ENCODE measurements around the gene WDR62.
A peak's percentile ranks its signal among the peaks of the same experiment; 100 is the strongest.

The WDR62 gene

GRCh38 chr19:36046443-36047050 is 8.2 kb upstream of the WDR62 start:
- TF ChIP-seq CTCF (IDR thresholded peaks at IDR 0.05; ENCODE audit: low read depth, low read length), result no peak
- Histone ChIP-seq H3K27me3 (ENCODE audit: insufficient read depth, low read depth, severe bottlenecking) (no peaks in the 10 kb centered on the region), H3K9me3 (ENCODE audit: severe bottlenecking) (no peaks in the 10 kb centered on the region), H3K36me3 (no peaks in the 10 kb centered on the region), H3K4me3 (ENCODE audit: low read depth, low read length) (no peak overlapping the region), H3K27ac (no peak overlapping the region)
- no peak for DNase-seq

- TF ChIP-seq CTCF (IDR thresholded peaks at IDR 0.05; ENCODE audit: low read depth, low read length), result no peak
- Histone ChIP-seq H3K27ac (no peak overlapping the region), H3K9me3 (ENCODE audit: severe bottlenecking) (no peaks in the 10 kb centered on the region), H3K27me3 (ENCODE audit: insufficient read depth, low read depth, severe bottlenecking) (no peaks in the 10 kb centered on the region), H3K36me3 (peaks cover 2% of the 10 kb centered on the region; the same call in 1 of the 2 replicates), H3K4me3 (ENCODE audit: low read depth, low read length) (no peak overlapping the region)
- no peak for DNase-seq
Measured at GRCh38 chr19:36047835-36048234, 6.9 kb upstream of the WDR62 start.

DNA sequence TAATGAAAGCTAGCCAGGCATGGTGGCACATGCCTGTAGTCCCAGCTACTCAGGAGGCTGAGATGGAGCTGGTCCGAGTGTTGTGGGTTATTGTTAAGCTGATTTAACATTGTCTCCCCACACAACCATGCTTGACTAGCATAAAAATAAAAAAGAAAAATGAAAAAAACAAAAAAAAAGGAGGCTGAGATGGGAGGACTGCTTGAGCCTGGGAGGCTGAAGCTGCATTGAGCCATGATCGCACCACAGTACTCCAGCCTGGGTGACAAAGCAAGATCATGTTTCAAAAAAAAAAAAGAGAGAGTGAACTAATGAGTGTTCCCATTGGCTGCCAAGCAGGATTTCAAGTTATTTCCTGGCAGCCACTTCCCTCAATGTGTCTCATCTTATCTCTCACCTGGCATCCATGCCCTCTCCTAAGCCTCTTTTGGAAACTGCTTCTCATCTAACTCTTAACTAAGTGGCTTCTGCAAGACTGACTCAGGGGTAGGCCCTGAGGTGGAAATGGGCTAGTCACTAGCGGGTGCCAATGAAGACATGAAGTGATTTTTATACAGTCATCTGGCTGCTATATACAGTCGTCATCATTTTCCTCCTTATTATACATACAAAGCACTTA is 5.5 kb upstream of the WDR62 start:
- Histone ChIP-seq H3K9me3 (ENCODE audit: severe bottlenecking) (no peaks in the 10 kb centered on the region), H3K27ac (no peak overlapping the region), H3K27me3 (ENCODE audit: insufficient read depth, low read depth, severe bottlenecking) (no peaks in the 10 kb centered on the region), H3K4me3 (ENCODE audit: low read depth, low read length) (no peak overlapping the region), H3K36me3 (peaks cover 2% of the 10 kb centered on the region; the same call in 1 of the 2 replicates)
- no peak for DNase-seq
- no peak for TF ChIP-seq CTCF (IDR thresholded peaks at IDR 0.05; ENCODE audit: low read depth, low read length)

GRCh38 chr19:36051236-36051635 is 3.5 kb upstream of the WDR62 start:
- peak; percentile 69 for DNase-seq
- H3K36me3 ChIP-seq, result peaks cover 2% of the 10 kb centered on the region; the same call in 1 of the 2 replicates
- TF ChIP-seq CTCF (IDR thresholded peaks at IDR 0.05; ENCODE audit: low read depth, low read length), result peak; percentile 79
- no peak overlapping the region for H3K4me3 ChIP-seq (ENCODE audit: low read depth, low read length)
- H3K27me3 ChIP-seq (ENCODE audit: insufficient read depth, low read depth, severe bottlenecking), result no peaks in the 10 kb centered on the region
- no peaks in the 10 kb centered on the region for H3K9me3 ChIP-seq (ENCODE audit: severe bottlenecking)
- no peak overlapping the region for H3K27ac ChIP-seq

DNA sequence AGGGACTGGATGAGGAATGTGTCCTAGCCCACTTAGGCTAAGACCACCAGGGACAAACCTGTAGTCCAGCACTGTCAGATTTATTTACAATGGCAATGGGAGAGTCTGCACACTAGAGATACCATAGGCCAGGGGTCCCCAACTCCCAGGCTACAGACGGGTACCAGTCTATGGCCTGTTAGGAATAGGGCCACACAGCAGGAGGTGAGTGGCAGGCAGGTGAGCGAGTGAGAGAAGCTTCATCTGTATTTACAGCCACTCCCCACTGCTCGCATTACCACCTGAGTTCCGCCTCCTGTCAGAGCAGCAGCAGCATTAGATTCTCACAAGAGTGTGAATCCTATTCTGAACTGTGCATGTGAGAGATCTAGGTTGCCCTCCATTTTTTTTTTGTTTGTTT is 3.1 kb upstream of the WDR62 start:
- no peak overlapping the region for H3K27ac ChIP-seq
- no peak for DNase-seq
- H3K4me3 ChIP-seq (ENCODE audit: low read depth, low read length), result no peak overlapping the region
- H3K36me3 ChIP-seq, result peaks cover 2% of the 10 kb centered on the region; the same call in 1 of the 2 replicates
- H3K9me3 ChIP-seq (ENCODE audit: severe bottlenecking), result no peaks in the 10 kb centered on the region
- no peaks in the 10 kb centered on the region for H3K27me3 ChIP-seq (ENCODE audit: insufficient read depth, low read depth, severe bottlenecking)
- TF ChIP-seq CTCF (IDR thresholded peaks at IDR 0.05; ENCODE audit: low read depth, low read length), result no peak
